Activated CD4-positive, alpha-beta memory T cell treated with anti-CD3 and anti-CD28 coated beads for 36 hours (primary cell): Measurements from ENCODE around the gene KCNE3. TPM values are rescaled to one million over a fixed set of nuclear protein-coding genes. Genes with fewer than 3 reads are reported as not detected.

ENCODE experiments used
- CTCF ChIA-PET: fragments of 350-600 bp; sonication (Branson Sonifier 250); formaldehyde crosslinking; loops from one replicate; lab custom pipeline; 2021; ENCODE audit warnings: antibody characterized with exemption, inconsistent platforms; lab: Charles Lee
- POLR2A ChIA-PET: fragments of 350-600 bp; sonication (Branson Sonifier 250); formaldehyde crosslinking; loops from one replicate; lab custom pipeline; 2021; ENCODE audit warnings: antibody characterized with exemption; lab: Charles Lee
- DNase-seq: peaks from one replicate; pipeline ENCODE4 v3.0.0-alpha.2; 2020
- H3K27ac Mint-ChIP-seq: one replicate; pipeline ENCODE4 v1.8.0; 2021; ENCODE audit warnings: mixed read lengths
- H3K27me3 Mint-ChIP-seq: one replicate; pipeline ENCODE4 v1.8.0; 2021; ENCODE audit warnings: mixed read lengths
- H3K36me3 Mint-ChIP-seq: one replicate; pipeline ENCODE4 v1.8.0; 2021; ENCODE audit warnings: mixed read lengths
- H3K4me1 Mint-ChIP-seq: one replicate; pipeline ENCODE4 v1.8.0; 2021; ENCODE audit warnings: low read depth, mixed read lengths
- H3K4me3 Mint-ChIP-seq: one replicate; pipeline ENCODE4 v1.8.0; 2021; ENCODE audit warnings: mild to moderate bottlenecking, mixed read lengths
- H3K9me3 Mint-ChIP-seq: one replicate; pipeline ENCODE4 v1.8.0; 2021; ENCODE audit warnings: mixed read lengths
- intact Hi-C: fragments of 100-400 bp; cut with micrococcal nuclease; formaldehyde crosslinking; loops from one replicate; pipeline ENCODE4 v1.15.1; 2023
- total RNA-seq, 2 experiments: library from RNA; stranded (reverse); gene quantifications; one replicate each; pipeline ENCODE4 v1.2.3, GENCODE V29; 2021

KCNE3 gene, protein sequence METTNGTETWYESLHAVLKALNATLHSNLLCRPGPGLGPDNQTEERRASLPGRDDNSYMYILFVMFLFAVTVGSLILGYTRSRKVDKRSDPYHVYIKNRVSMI
- not detected for total RNA-seq

DNA sequence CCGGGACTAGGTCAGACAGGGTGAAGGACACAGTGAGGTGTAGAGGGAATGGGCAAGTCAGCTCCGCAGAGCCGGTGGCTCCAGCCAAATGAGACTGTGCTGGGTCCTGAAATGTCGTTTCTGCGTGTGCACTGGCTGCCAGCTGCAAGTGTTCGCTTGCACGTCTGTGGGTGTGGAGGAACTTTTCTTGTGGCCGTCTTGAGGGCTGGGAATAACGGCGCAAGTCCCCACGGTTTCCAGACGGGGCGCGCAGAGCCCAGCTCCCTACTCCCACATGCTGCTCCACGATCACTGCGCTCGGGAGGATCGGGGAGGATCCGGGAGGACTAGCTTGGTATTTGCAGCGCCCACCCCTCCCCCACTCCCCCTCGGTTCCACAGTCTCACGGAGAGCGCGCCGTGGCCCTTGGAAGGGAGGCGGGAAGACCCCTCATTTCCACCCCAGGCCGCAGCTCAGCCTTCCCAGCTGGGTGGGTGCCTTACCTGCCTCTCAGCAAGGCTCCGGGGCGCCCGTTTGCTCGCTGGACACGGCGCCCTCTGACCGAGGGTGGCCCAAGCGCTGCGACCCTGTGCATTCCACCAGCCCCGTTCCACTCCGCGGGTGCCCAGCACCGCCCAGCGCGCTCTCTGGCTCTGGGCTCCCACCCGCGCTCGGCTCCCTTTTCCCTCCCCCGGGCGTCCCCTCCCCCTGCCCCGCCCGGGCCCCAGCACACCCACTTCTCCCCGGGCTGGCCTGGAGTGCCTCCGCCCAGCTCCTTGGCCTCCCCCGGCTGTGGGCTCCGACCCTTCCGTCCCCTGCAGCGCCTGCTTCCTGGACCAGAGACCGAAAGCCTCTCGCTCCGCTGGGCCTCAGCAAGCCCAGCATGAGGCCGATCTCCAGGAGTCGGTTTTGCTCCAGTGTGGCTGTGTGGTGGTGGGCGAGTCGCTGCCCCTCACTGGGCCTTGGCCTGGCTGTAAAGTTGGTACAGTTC, at the start of gene KCNE3:
TSS of gene KCNE3 (minus strand) at position 634 of the 970 bp plus-strand sequence. CDS start 9,986 bp downstream, outside the sequence.
- H3K27ac Mint-ChIP-seq, result no peak within 1 kb of the TSS
- intact Hi-C loops, result no loop called here
- no peaks in the 10 kb centered on the region for H3K9me3 Mint-ChIP-seq
- DNase-seq, result no peak
- POLR2A ChIA-PET, result no interaction called here
- H3K4me1 Mint-ChIP-seq, result peaks cover 6% of the 10 kb centered on the region
- no peak within 1 kb of the TSS for H3K4me3 Mint-ChIP-seq
- no peaks in the 10 kb centered on the region for H3K36me3 Mint-ChIP-seq
- CTCF ChIA-PET, result interaction anchor here (0.9 to 1.9 kb wide), 3 partner anchors 13 to 211 kb away, joined by 3 to 5 read pairs (median 4); no protein-coding TSS in a partner anchor
- H3K27me3 Mint-ChIP-seq, result peaks cover 35% of the 10 kb centered on the region

DNA sequence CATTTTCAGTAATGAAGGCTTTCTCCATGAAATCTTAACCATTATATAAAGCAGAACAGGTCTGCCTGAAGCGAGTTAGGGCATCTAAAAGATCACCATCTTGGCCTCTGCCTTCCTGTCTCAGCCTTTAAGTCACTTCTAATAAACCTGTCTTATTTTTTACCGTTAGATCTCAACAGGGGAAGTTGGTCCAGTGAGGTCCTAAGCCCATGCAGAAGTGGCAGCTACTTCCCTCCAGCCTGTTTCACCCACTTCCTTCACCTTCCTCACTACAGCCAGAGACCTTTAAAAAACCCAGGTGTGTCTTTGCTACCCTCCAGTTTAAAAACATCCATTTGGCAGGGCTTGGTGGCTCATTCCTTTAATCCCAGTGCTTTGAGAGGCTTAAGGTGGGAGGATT, 40.2 kb upstream of the KCNE3 start:
- CTCF ChIA-PET, result no interaction called here
- H3K4me1 Mint-ChIP-seq, result no peaks in the 10 kb centered on the region
- H3K36me3 Mint-ChIP-seq, result peaks cover 2% of the 10 kb centered on the region
- H3K27me3 Mint-ChIP-seq, result peaks cover 3% of the 10 kb centered on the region
- no peak for DNase-seq
- POLR2A ChIA-PET, result interaction anchor here (0.7 kb wide), 1 partner anchor 15 kb away, joined by 3 read pairs; no protein-coding TSS in a partner anchor
- H3K27ac Mint-ChIP-seq, result no peak overlapping the region
- peaks cover 4% of the 10 kb centered on the region for H3K9me3 Mint-ChIP-seq
- intact Hi-C loops, result no loop called here
- H3K4me3 Mint-ChIP-seq, result no peak overlapping the region

DNA sequence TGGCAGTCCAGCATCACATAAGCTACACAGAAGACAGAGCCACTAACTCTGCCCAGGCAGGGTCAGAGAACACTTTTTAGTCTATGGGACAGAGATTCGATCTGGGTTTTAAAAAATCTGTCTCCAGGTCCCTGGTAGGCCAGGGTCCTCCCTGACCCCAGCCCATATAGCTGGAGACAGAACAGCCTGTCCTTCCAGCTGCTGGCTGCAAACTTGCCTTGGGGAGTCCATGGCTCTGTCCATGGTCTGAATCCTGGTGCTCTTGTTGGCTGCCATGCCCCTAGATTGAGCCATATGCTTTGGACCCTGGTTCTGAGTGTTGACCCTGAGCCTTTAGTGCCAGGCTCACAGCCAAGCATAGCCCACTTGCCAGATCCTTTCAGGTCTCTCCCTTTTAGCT, 39.5 kb upstream of the KCNE3 start:
- no peak for DNase-seq
- H3K9me3 Mint-ChIP-seq, result peaks cover 8% of the 10 kb centered on the region
- H3K36me3 Mint-ChIP-seq, result peaks cover 5% of the 10 kb centered on the region
- ChIA-PET POLR2A (interaction anchor here (1.0 kb wide), 1 partner anchor 14 kb away, joined by 3 read pairs; the partner anchor contains the start of gene LIPT2), CTCF (interaction anchor here (0.7 kb wide), 1 partner anchor 48 kb away, joined by 3 read pairs; no protein-coding TSS in a partner anchor)
- no peaks in the 10 kb centered on the region for H3K4me1 Mint-ChIP-seq
- H3K4me3 Mint-ChIP-seq, result no peak overlapping the region
- peaks cover 2% of the 10 kb centered on the region for H3K27me3 Mint-ChIP-seq
- intact Hi-C loops, result no loop called here
- H3K27ac Mint-ChIP-seq, result no peak overlapping the region

DNA sequence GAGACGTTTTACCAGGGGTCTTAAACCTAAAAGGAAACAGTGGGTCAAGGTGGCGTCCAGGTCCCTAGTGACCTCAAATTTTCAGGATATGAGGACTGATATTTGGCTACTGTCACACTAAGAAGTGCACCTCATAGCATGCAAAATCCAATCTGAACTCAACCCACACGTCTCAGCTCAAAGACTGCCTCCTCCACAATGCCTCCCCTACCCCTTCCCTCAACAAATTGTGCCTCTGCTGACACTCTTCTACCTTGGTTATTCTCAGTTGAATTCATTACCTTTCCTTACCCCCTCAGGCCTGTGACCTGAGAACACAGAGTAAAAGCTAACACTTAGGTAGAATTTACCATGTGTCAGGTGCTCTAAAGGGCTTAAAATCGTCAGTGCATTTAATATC, 38.6 kb upstream of the KCNE3 start:
- intact Hi-C loops, result no loop called here
- DNase-seq, result no peak
- ChIA-PET POLR2A (no interaction called here), CTCF (no interaction called here)
- no peak overlapping the region for H3K27ac Mint-ChIP-seq
- H3K4me1 Mint-ChIP-seq, result no peaks in the 10 kb centered on the region
- H3K27me3 Mint-ChIP-seq, result peaks cover 2% of the 10 kb centered on the region
- H3K36me3 Mint-ChIP-seq, result peaks cover 5% of the 10 kb centered on the region
- no peak overlapping the region for H3K4me3 Mint-ChIP-seq
- peaks cover 10% of the 10 kb centered on the region for H3K9me3 Mint-ChIP-seq

DNA sequence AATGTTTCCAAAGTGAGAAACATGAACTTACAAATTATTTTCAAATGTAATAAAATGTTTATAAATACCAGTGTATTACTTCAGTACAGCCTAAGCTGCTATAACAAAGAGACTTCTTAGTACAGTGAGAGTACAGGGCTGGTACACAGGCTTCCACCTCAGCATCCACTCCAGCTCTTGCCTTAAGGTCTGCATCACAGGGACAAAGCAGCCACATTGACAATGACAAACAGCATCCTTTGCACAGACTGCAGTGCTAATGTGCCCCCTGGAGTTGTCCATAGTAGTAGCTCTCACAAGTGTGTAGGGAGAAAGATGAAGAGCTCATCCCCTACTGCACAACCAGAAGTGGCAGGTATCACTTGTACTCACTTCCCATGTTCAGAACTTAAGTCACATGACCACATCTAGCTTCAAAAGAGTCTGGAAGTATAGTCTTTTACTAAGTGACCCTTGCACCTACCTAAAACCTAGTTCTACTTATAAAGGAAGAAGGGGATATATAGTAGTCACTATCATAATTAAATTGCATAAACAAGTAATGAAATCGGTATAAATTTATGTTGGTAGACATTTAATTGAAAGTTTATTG, 36.8 kb upstream of the KCNE3 start:
- Mint-ChIP-seq H3K4me1 (no peaks in the 10 kb centered on the region), H3K27me3 (no peaks in the 10 kb centered on the region), H3K9me3 (peaks cover 10% of the 10 kb centered on the region), H3K4me3 (no peak overlapping the region), H3K27ac (no peak overlapping the region), H3K36me3 (peaks cover 5% of the 10 kb centered on the region)
- CTCF ChIA-PET, result no interaction called here
- intact Hi-C loops, result no loop called here
- POLR2A ChIA-PET, result no interaction called here
- no peak for DNase-seq

DNA sequence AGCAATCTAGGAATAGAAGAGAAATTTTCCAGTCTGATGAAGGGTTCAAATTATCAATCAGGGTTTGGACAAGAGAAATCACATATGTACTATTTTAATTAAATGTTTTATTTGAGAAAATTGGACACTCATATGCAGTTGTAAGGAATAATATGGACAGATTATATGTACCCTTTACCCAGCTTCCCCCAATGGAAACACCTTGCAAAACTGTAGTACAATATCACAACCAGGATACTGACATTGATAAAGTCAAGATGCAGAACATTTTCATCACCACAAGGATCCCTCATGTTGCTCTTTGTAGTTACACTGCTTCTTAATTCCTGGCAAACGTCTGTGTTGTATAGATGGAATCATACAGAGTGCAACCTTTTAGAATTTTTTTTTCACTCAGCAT, 27.6 kb upstream of the KCNE3 start:
- ChIA-PET CTCF (interaction anchor here (2.2 to 3.0 kb wide), 3 partner anchors 42 to 76 kb away, joined by 10 to 16 read pairs (median 10); no protein-coding TSS in a partner anchor), POLR2A (no interaction called here)
- H3K9me3 Mint-ChIP-seq, result no peaks in the 10 kb centered on the region
- no peak overlapping the region for H3K27ac Mint-ChIP-seq
- intact Hi-C loops, result loop anchor here (5.0 to 10.0 kb wide), 2 partner anchors 250 to 1353 kb away; partner anchors contain the start of genes FCHSD2 and RNF169
- DNase-seq, result no peak
- H3K4me1 Mint-ChIP-seq, result peaks cover 22% of the 10 kb centered on the region
- no peak overlapping the region for H3K4me3 Mint-ChIP-seq
- no peaks in the 10 kb centered on the region for H3K27me3 Mint-ChIP-seq
- H3K36me3 Mint-ChIP-seq, result no peaks in the 10 kb centered on the region

DNA sequence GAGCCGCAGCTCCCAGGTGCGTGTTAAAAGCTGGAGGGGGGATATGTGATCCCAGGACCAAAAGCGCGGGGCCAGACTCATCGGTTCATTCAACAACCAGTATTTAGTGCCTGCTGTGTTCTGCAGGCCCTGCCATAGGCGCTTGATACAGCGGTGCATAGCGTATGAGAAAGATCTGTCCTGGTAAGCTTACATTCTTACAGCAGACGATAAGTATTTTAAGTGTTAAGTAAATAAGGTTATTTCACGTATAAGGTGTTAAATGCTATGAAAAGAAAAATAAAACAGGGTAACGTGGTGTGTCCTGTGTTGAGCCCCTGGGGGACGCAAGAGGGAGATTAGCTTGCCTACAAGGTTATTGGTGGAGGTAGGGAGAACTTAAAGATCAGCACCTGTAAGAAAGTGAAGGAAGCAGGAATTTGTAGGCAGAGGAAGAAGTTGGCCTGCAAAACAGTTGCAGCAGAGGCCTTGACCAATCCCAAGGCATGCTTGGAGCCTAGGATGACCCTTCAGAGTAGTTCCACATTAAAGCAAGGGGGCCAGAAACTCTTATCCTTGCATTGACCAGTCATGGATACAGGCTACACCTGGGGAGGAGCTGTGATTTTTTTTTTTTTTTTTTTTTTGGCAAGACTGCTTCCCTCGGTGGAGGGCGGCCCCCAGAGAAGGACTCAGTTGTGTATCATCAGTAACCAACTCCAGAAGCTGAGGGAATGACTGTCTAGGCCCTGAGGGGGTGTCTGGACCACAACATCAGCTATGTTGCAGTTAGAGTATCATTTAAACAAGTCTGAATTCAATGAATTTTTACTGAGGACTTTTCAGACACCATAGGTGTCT, 26.7 kb upstream of the KCNE3 start:
- Mint-ChIP-seq H3K4me3 (peak overlapping the region; percentile 79), H3K27me3 (no peaks in the 10 kb centered on the region), H3K9me3 (no peaks in the 10 kb centered on the region), H3K36me3 (no peaks in the 10 kb centered on the region), H3K4me1 (peaks cover 22% of the 10 kb centered on the region), H3K27ac (peak overlapping the region; percentile 75)
- POLR2A ChIA-PET, result interaction anchor here (0.5 to 2.1 kb wide), 9 partner anchors 8 to 1943 kb away, joined by 3 to 11 read pairs (median 3); partner anchors contain the start of genes PGM2L1 and POLD3
- DNase-seq, result no peak
- intact Hi-C loops, result loop anchor here (1.0 to 10.0 kb wide), 5 partner anchors 77 to 1352 kb away; partner anchors contain the start of genes FCHSD2, PGM2L1, POLD3 and RNF169
- CTCF ChIA-PET, result interaction anchor here (0.6 to 3.0 kb wide), 10 partner anchors 18 to 238 kb away, joined by 3 to 16 read pairs (median 5); partner anchors contain the start of gene PGM2L1

DNA sequence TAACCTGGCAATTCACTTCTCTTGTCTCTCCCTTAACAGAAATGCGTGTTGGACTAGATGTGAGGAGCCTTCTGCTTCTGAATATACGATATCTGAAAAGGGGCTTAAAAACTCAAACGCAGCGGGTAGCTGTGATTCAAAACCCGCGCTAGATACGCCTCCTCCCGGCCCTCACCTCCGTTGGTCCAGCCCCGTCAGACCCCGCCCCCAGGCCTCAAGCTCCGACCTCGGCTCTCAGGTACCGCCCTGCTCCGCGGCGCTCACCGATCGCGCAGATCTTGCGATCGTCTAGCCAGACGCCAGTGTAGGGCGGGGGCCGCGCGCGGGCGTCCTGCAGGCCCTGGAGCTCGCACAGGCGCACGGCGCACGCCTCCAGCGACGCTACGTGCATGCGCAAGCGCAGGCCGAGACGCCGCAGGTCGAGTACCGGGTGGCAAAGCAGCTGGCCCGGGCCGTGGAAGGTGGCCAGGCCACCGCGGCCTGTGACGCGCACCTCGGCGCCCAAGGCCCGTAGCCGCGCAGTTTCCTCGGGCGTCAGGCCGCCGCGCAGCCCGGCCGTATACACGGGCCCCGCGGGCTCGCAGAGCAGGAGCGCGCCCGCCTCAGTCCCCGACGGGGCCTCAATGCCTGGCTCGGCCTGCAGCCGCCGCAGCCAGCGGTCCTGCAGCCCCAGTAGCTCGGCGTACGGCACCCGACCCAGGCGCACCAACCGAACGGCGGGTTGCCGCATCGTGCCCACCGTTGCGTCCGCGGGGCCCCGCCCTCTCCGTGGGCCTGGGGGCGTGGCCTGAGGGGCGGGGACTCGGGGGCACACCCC, 25.8 kb upstream of the KCNE3 start, which contains the start of gene LIPT2:
TSS of gene LIPT2 (minus strand) at position 751 of the 817 bp plus-strand sequence. CDS start at position 730, 21 bp downstream.
- Mint-ChIP-seq H3K9me3 (no peaks in the 10 kb centered on the region), H3K27me3 (no peaks in the 10 kb centered on the region), H3K4me3 (peak within 1 kb of the TSS; percentile 81), H3K27ac (peak within 1 kb of the TSS; percentile 91), H3K36me3 (no peaks in the 10 kb centered on the region), H3K4me1 (peaks cover 22% of the 10 kb centered on the region)
- CTCF ChIA-PET, result interaction anchor here (0.7 to 3.0 kb wide), 12 partner anchors 17 to 246 kb away, joined by 3 to 16 read pairs (median 4); partner anchors contain the start of gene PGM2L1
- POLR2A ChIA-PET, result interaction anchor here (0.5 to 2.1 kb wide), 11 partner anchors 9 to 511 kb away, joined by 3 to 11 read pairs (median 3); partner anchors contain the start of genes PGM2L1, POLD3 and UCP2
- intact Hi-C loops, result loop anchor here (1.0 to 10.0 kb wide), 5 partner anchors 78 to 1351 kb away; partner anchors contain the start of genes FCHSD2, PGM2L1, POLD3 and RNF169
- DNase-seq, result peak; percentile 99

DNA sequence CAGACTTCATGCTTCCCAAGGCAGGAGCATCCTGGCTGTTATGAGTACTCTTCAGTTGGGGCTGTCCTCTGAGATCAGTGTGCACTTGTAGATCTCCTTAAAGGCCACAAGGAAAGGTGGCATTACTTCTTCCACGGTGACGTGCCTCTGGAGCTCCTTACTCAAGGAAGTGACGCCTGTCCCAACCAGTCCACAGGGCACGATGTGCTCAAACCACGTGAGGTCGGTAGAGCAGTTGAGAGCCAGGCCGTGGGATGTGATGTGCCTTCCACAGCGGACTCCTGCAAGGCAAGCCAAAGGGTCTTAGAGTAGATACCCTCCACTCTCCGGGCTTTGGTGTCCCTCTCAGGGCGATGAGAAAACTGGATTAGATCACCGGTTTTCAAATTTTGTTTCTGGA, 24.7 kb upstream of the KCNE3 start:
- Mint-ChIP-seq H3K9me3 (no peaks in the 10 kb centered on the region), H3K27me3 (no peaks in the 10 kb centered on the region), H3K4me3 (peak overlapping the region; percentile 81), H3K36me3 (no peaks in the 10 kb centered on the region), H3K4me1 (peaks cover 22% of the 10 kb centered on the region), H3K27ac (peak overlapping the region; percentile 77)
- intact Hi-C loops, result loop anchor here (2.0 to 10.0 kb wide), 3 partner anchors 79 to 1350 kb away; partner anchors contain the start of genes FCHSD2 and RNF169
- CTCF ChIA-PET, result interaction anchor here (2.5 to 3.0 kb wide), 2 partner anchors 39 to 43 kb away, joined by 10 to 16 read pairs; no protein-coding TSS in a partner anchor
- POLR2A ChIA-PET, result no interaction called here
- DNase-seq, result peak; percentile 13

DNA sequence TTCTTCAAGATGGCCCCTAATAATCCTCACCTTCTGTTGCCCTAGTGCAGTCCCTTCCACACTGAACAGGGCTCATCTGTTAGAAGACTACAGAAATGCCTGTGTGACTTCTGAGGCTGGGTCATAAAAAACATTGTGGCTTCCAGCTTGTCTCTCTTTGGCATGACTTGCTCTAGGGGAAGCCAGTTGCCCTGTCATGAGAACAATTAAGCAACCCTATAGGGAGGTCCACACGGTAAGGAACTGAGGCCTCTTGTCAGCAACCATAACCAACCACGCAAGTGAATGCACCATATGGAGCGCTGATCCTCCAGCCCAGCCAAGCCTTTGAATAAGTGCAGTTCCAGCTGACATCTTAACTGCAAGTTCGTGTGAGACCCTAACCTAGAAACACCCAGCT, 23.6 kb upstream of the KCNE3 start:
- intact Hi-C loops, result loop anchor here (5.0 to 10.0 kb wide), 2 partner anchors 254 to 1349 kb away; partner anchors contain the start of genes FCHSD2 and RNF169
- POLR2A ChIA-PET, result no interaction called here

More for the DNA sequence above, 23.6 kb upstream of the KCNE3 start:
- Mint-ChIP-seq H3K27ac (no peak overlapping the region), H3K4me1 (peaks cover 22% of the 10 kb centered on the region), H3K4me3 (no peak overlapping the region), H3K9me3 (no peaks in the 10 kb centered on the region), H3K36me3 (no peaks in the 10 kb centered on the region), H3K27me3 (no peaks in the 10 kb centered on the region)
- CTCF ChIA-PET, result interaction anchor here (1.0 kb wide), 1 partner anchor 38 kb away, joined by 3 read pairs; no protein-coding TSS in a partner anchor
- no peak for DNase-seq
